ENCODE results near the gene MYDGF.

Gene MYDGF

DNA sequence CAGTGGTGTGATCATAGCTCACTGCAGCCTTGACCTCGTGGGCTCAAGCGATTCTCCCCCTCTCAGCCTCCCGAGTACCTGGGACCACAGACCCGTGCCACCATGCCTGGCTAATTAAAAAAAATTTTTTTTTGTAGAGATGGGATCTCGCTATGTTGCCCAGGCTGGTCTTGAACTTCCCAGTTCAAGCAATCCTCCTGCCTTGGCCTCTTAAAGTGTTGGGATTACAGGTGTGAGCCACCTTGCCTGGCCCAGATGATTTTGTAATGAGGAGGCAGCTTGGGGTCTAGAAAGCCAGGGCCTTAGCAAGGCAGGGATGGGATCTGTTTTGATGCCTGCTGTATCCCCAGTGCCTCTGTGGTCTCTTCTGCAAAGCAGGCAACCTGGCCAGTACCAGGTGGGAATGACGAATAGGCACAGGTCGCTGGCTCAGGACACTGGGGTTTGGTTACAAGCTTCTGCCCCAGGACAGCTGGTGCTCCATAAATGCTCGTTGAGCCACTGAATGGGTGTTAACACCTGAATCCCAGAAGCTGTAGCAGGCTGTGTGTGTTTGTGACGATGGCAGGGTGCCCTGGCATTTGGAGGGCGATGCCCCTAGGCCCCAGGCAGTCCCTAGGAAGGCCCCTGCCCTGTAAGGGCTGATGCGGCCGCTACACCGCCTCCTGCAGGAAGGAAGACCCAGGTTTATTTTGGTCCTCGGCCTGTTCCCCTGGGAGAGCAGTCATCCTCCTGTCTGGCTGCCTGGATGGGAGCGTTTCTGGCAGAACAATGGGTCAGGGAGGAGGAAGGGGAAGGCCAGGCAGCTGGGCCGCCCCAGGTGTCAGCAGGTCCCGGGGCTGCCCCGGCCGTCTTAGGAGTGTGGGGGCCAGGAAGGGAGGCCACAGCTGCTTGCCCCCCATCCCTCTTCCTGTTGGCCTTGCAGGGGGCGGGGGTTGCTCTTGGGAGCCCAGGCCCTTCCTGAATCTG, 22.2 kb downstream of the MYDGF start:
- in situ Hi-C loops (cut with MboI; ENCODE audit: low sequenced_read_pairs): no loop called here

DNA sequence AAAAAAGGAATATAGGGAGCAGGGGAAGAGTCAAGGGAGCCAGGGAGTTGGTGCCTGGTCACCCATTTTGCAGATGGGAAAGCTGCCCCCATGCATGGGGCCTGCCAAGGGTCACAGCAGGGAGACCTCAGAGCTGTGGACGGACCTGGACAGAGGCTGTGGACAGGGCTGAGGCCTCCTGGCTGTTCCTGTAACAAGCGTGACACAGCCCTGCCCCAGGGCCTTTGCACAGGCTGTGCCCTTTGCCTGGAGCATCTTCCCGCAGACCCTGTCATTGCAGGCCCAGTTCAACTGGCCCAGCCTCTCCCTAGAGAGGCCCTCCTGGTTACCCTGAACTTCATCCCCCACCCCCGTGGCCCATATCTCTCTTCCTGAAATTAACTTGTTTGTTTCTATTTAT, 24.4 kb downstream of the MYDGF start:
- in situ Hi-C loops (cut with MboI; ENCODE audit: low sequenced_read_pairs): no loop called here

DNA sequence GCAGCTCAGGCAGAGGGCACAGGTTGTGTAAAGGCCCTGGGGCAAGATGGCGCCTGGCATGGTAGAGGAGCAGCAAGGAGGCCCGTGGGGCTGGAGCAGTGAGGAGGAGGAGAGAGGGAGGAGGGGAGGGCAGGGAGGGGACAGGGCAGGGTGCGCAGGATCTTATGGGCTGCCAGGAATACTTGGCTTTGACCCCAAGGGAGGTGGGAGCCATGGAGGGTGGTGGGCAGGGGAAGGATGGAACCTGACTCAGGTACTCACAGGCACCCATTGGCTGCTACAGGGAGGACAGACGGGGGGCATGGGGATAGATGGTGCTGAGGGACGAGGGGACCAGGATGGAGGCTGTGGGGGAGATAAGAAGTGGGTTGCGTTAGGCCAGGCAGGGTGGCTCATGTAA, 27.5 kb downstream of the MYDGF start:
- in situ Hi-C loops (cut with MboI; ENCODE audit: low sequenced_read_pairs): no loop called here

DNA sequence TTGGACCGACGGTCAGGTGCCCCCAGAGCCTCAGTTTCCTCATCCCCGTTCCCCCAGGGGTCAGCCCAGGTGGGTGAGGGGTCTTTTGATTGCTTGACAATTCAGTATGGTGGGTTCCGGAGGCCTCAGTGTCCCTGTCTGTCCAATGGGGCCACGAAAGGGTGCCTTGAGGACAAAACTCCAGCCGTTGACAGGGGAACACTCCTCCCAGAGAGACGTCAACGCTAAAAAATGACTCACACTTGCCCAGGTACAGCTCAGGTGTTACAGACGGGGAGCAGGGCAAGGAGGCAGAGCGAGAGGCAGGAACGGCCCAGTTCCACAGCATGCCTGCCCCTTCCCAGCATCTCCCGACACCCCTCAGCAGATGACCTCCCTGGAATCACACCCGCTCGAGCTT, 29.0 kb downstream of the MYDGF start:
- in situ Hi-C loops (cut with MboI; ENCODE audit: low sequenced_read_pairs): no loop called here

DNA sequence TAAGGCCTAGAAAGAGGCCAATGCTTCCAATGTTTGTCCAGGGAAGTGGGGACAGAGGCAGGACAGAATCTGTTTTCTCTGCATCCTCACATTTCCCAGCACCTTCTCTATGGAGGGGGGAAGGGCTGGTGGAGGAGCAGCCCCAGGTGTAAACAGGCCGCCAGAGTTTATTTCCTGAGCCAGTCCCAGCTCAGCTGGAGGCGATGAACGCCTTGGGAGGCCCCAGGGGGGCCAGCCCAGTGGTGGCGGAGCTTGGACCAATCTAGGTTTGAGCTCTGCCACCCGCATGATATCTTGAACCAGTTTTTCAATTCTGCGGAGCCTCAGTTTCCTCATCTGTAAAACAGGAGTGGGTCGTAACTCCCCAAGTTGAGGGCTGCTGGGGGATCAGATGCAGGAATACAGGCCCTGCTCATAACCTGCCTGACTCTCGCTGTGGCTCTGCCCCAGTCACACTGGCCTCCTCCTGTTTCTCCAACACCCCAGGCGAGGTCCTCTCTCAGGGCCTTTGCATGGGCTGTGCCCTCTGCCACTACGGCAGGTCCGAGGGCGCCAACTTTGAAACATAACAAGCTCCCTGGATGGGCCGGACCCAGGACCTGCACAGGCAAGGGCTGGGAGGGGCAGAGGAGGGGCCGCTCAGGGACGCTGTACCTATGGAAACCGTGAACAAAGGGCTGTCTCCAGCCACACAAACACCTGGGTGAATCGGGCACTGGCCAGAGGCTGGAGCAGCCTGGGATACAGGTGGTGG, 29.7 kb downstream of the MYDGF start:
- in situ Hi-C loops (cut with MboI; ENCODE audit: low sequenced_read_pairs): no loop called here

DNA sequence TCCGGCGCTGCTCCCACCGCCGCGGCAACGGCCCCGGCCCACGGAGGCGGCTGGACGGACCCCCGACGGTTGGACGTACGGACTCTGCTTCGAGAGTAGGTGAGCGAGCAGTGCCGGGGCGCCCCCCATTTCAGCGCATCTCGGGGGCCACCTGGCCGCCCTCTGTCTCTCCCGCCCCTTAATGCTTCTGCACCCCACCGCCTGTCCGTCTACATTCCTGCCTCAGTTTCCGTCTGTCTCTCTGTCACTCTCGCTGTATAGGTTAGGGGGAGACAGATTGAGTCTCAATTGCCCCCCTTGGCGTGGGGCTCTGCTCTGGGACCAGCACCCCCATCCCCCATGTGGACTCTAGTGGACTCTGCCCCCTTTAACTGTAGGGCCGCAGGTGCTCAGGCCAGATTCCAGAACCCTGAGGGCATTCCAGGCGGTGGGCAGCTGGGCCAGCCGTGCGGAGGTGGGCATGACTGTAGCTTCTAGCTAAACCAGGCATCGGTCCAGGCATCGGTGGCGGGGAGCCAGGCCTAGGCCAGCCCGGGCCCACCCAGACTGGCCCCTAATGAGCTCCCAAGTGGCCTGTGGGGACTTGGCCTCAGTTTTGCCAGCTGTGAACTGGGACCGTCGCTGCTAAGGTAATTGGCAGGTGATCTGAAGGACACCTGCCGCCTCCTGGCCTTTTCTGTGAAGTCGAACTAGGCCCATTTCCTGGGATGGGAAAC, 30.5 kb downstream of the MYDGF start:
- in situ Hi-C loops (cut with MboI; ENCODE audit: low sequenced_read_pairs): no loop called here

DNA sequence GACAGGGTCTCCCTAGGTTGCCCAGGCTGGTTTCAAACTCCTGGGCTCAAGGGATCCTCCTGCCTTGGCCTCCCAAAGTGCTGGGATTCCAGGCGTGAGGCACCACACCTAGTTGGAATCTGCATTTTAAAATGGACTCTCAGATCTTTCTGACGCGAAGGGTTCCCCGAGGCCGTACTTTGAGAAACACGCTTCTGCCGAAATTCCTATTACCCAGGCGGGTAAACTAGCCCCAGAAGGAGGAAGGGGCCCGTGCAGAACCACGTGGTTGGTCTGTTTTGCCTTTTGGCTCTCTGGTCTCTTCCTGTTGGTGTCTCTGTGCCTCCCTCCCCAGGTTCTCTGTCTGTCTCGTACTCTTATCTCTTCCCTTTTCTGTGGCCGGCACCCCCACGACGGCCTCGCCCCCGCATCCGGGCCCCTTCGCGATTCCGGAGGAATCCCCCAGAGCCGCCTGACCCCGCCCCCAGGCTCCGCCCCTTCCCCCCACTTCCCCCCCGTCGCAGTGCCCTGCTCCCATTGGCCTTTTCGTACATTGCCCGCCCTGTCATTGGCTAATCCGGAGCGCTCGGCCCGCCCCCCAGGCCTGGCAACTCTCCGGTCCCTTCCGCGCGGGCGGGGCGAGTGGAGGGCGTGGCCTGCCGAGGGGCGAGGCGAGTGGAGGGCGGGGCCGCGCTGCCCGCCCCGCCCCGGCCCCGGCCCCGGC, 31.2 kb downstream of the MYDGF start, which contains the start of gene TNFAIP8L1:
Gene TNFAIP8L1 (plus strand): TSS at position 689 of the 703 bp plus-strand sequence. CDS start 12,354 bp downstream, outside the sequence.
- in situ Hi-C loops (cut with MboI; ENCODE audit: low sequenced_read_pairs): no loop called here

DNA sequence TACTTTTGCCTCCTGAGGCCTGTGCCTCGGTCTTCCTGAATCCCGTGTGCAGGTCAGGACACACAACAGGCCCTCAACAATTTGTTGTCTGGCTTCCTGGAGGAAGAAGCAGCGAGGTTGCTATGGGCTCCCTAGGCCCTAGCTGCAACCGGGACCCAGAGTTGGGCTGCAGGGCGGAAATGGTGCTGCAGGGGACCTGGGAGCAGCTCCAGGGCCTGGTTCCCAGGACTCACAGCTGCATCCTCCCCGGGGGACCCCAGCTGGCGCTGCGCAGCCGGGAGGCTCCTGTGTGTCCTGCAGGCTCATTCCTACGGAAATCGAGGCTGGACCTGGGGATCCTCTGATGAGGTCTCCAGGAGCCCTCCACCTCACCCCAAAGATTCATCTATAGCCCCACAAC, 31.8 kb downstream of the MYDGF start:
- in situ Hi-C loops (cut with MboI; ENCODE audit: low sequenced_read_pairs): no loop called here

DNA sequence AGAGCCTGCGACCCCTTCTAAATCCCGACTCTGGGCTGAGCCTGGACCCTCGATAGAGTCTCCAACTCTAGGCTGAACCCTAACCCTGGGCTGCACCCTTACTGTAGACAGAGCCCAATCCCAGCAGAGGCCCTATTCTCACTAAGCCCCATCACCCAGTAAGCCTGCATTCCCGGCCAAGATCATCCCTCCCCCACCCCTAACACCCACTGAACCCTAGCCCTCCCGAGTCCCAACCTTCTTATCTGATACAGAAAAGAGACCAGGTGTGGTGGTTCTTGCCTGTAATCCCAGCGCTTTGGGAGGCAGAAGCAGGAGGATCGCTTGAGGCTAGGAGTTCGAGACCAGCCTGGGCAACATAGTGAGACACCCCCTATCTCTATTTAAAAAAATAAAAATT, 33.4 kb downstream of the MYDGF start:
- in situ Hi-C loops (cut with MboI; ENCODE audit: low sequenced_read_pairs): no loop called here

DNA sequence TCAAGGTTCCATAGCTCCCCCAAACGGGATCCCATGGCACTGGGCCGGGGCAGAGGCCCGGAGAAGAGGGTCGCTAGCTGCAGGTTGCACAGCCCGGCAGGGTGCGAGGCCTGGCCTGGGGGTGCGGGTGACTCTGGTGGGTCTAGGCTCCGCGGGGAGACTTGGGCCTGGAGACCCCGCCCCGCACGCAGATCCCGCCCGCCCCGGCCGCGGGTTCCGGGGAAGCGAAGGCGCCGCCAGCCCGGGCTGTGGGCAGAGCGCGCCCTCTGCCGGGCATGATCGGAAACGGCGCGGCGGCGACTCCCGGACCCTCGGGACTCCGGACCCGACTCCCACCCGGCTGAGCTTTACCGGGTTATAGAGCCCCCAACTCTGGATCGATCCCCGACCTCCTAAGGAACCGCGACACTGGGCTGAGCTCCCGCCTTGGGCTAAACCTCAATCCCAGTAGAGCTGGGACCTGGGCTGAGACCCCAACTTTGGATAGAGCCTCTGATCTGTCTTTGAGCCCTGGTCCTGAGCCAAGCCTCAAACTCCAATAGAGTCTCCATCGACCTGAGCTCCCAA, 33.9 kb downstream of the MYDGF start:
- in situ Hi-C loops (cut with MboI; ENCODE audit: low sequenced_read_pairs): no loop called here

DNA sequence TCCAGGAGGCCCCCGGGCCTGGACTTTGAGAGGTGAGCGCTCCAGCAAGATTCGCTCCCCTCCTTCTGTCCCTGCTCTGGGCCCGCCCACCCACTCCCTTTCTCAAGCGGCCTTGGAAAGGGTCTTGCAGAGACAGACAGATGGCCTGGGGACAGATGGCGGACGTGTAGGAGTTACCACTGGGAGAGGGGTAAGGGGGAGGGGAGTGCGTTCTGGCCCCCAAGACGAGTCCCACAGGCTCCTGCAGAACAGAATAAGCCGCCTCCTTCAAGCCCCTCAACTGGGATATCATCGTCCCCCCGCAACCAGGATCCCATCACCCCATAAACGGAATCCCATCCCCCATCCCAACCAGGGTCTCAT, 34.4 kb downstream of the MYDGF start:
- in situ Hi-C loops (cut with MboI; ENCODE audit: low sequenced_read_pairs): no loop called here

DNA sequence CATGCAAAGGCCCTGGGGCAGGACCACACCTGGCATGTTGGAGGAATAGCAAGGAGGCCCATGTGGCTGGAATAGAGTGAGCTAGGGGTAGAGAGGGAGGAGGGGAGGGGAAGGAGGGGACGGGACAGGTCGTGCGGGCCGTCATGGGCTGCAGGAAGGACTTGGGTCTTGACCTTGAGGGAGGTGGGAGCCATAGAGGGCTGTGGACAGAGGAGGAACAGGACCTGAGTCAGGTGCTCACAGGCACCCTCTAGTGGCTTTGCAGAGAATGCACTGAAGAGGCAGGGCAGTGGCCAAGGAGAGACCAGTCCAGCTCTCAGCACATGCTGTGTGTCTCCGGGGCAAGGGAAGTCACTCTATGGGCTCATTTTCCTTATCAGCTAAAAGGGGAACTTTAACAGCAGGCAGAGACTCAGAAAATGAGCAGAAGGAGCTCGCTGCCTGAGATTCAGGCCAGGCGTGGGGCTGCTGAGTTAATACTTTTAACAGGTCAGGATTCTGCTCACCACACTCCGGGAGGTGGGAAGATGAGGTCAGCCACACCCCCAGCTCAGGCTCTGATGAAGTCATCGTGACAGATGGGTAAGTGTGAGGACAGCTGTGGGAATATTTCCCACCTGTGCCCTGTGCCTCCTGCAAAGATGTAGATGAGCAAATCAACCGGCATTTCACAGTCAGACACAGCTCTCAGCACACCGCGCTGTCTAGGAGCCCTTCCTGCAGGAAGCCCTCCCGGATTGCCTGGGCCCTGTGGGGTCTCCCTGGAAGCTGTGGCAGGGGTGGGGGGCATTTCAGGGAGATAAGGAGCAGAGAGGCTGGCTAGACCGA, 36.8 kb downstream of the MYDGF start:
- in situ Hi-C loops (cut with MboI; ENCODE audit: low sequenced_read_pairs): no loop called here

DNA sequence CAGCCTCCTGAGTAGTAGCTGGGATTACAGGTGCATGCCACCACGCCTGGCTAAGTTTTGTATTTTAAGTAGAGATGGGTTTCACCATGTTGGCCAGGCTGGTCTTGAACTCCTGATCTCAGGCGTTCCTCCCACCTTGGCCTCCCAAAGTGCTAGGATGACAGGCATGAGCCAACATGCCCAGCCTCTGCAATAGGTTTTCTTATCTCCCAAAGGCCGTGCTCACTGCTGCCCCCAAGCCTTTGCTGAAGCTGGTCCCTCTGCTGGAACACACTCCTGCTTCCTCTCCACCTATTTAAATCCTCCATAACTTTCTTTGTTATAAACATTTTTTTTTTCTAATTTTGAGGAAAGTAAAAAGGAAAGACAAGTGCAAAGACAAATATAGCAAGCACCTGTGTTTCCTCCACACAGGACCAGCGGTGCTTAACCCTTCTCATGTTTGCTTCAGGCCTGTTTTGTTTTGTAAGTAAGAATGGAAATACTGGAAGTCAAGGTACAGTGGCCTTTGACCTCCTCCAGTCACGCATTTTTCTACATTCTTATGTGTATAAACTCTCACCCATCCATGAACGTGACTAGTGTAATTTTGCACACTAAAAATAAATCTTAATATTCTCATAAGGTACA, 45.3 kb downstream of the MYDGF start:
- in situ Hi-C loops (cut with MboI; ENCODE audit: low sequenced_read_pairs): no loop called here

DNA sequence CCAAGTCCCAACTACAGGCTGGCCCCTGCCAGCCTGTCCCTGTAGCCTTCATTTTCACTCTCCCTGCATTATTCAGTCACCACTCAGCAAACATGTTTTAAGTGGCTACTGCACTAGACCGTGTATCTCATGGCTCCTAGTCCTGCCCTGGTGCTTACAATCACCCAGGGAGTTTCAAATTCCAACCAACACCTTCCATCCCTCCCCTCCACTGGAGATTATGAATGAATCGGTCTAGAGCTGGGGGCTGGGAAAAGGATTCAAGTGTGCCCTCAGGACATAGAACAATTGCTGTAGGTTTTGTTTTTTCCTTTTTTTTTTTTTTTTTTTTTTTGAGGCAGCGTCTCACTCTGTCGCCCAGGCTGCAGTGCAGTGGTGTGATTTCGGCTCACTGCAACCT, 45.8 kb downstream of the MYDGF start:
- in situ Hi-C loops (cut with MboI; ENCODE audit: low sequenced_read_pairs): no loop called here

DNA sequence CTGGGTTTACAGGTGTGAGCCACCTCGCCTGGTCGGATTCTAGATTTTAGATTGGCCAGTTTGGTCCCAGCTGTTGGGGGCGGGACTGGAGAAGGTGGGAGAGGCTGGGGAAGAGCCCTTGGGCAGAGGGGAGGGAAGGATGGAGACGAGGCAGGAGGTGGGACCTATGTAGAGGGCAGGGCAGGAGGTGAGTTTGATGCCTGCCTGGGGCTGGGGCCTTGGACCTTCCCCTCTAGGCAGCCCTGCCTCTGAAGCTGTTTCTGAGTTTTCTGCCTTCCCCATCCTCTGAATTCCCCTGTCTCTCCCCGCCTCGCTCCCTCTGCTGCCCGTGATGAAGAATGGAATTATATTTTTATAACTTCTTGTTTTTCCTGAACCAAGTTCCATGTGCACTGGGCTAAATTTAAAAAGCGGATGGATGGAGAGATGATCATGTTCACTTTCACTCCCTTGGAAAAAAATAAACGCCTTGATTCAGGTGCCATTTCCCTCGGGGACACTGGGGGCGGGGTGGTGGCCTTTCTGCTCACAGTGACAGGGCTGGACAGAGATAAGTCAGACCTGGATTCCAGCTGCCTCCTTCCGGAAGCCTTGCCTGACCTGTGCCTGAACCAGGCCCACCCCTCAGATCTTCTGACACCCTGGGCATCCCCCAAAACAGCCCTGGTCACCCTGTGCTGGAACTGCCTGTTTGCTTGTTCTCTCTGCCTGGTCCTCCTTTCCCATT, 47.3 kb downstream of the MYDGF start:
- in situ Hi-C loops (cut with MboI; ENCODE audit: low sequenced_read_pairs): no loop called here

DNA sequence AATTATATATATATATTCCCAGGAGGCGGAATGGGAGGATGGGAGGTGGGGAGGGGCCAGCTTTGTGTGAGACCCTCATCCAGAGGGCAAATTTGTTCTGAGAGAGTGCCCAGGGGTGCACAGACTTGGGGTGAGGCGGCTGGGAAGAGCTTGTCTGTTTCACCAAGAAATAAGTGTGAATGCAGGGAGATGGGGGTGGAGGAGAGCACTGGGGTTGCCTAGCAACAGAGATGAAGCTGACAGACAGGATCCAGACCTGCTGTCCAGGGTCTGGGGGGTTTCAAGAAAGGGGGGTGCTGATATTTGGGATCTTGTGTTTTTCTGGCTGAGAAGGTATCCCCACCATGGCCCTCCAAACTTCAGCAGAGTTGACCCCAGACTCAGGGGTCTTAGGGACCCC, 49.5 kb downstream of the MYDGF start:
- in situ Hi-C loops (cut with MboI; ENCODE audit: low sequenced_read_pairs): no loop called here

DNA sequence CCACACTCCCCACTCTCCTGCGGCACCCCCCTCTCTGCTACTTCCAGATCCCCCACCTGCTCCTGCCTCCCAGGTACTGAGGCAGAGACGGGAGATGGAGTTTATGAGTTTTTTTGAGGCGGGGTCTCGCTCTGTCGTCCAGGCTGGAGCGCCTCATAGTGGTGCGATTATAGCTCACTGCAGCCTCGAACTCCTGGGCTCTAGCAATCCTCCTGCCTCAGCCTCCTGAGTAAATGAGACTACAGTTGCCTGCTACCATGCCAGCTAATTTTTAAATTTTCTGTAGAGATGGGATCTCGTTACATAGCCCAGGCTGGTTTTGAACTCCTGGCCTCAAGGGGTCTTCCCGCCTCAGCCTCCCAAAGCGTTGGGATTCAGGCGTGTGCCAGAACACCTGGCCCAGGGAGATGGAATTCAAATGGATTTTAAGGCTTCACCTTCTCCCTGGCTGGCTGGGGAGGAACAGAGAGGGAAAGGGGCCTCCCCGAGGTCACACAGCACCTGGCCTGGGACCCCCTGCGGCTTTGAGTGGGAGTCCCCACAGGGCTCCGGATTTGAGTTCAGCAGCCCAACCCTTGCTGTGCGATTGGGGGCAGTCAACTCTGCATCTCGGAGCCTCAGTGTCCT, 50.4 kb downstream of the MYDGF start:
- in situ Hi-C loops (cut with MboI; ENCODE audit: low sequenced_read_pairs): no loop called here

DNA sequence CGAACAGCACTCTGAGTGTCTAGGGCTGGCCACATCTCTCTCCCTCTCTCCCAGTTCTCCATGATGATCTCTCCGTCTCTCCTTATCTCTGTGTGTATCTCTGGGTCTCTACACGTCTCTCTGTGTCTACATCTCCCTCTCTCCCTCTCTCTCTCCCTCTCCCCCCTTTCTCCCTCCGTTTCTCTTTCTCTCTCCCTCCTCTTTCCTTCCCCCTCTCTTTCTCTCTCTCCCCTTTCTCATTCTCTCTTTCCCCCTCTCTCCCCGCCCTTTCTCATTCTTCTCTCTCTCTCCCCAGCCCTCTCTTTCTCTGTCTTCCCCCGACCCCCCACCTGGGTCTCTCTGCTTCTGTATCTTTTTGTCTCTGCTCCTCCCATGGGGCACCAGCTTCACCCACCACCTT, 52.1 kb downstream of the MYDGF start:
- in situ Hi-C loops (cut with MboI; ENCODE audit: low sequenced_read_pairs): no loop called here
